Frontal cortex (tissue), 4 donors: ENCODE measurements around the gene PKHD1. TPM values are rescaled to one million over a fixed set of nuclear protein-coding genes. Genes with fewer than 3 reads are reported as not detected.
"Not testable (repeated sequence)": the region's sequence is repeated elsewhere in the genome, so short reads cannot be mapped to it uniquely, and the experiment has no call there.

Experiments
- DNase-seq, 2 donors: peaks; one replicate each; pipeline ENCODE4 v3.0.0; 2012; ENCODE audit warnings: low spot score in 2 of 2
- FAIRE-seq: peaks from 2 replicates; lab custom pipeline; 2012; peaks lifted over from hg19 to GRCh38; lab: Jason Lieb, UNC
- total RNA-seq: library from RNA; depleted of rRNA; stranded (reverse); fragments of >200 nt; gene quantifications from one replicate; pipeline ENCODE4 v1.2.3, GENCODE V29; 2014
- donor health status: control.
- donor health status: control.
- donor health status: control.

The PKHD1 gene
- total RNA-seq, 1 donor from 2014 or later, result not detected

GRCh38 chr6:51887859-51888258, 199.6 kb downstream of the PKHD1 start:
- DNase-seq (no peak), FAIRE-seq (no peak)

- no peak for FAIRE-seq
- DNase-seq, result no peak
These were observed 201.5 kb downstream of the PKHD1 start for GRCh38 chr6:51885957-51886356.

DNA sequence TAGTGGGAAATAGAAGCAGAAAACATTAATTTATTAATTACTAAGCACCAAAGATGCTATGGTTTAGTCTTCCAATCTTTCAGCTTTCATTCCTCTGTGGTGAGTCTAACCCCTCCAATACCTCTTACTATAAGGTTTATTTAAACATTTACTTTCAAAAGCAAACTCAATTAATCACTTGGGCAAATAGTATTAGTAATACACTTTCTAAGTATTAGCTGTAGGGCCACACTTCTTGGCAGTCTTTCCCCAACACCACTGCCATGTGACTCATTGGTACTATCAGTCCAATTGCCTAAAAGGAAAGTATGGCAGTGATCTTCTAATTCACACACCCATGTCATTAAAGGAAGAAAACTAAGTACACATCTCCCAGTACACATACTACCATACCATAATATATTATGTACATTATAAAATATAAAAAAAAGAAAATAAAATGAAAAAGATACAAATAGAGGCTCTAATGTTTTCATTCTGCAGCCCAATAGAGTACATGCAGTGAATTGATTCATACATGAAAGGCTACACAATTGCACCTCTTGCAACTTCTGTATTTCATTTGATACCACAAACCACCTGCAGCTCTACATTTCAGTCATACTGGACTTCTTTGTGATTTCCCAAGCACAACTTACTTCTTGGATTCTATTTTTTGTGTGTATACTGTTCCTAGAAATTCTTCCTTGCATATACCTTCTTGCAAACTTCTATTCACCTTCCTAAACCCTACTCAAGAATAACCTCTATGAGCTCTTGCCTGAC, 218.6 kb downstream of the PKHD1 start:
- no peak for DNase-seq
- no peak for FAIRE-seq

- FAIRE-seq (no peak), DNase-seq (no peak)
These were observed 220.5 kb downstream of the PKHD1 start for GRCh38 chr6:51866867-51867266.

DNA sequence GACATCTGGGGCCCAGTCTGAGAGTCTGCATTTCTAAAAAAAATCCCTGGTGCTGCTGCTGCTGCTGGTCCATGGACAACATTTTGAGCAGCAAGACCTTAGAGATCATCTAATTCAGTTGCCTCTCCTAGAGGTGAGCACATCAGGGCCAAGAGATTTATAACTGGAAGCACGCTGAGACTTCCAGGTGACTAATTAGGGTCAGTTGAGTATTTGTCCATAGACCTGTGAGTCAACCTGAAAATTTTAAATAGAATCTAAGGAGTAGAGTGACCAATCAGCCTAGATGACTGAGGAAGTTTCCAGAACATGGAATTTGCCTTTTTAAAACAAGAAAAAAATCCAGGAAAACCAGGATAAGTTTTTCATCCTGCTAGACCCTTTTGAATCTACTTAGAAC, 221.4 kb downstream of the PKHD1 start:
- FAIRE-seq (no peak), DNase-seq (no peak)

DNA sequence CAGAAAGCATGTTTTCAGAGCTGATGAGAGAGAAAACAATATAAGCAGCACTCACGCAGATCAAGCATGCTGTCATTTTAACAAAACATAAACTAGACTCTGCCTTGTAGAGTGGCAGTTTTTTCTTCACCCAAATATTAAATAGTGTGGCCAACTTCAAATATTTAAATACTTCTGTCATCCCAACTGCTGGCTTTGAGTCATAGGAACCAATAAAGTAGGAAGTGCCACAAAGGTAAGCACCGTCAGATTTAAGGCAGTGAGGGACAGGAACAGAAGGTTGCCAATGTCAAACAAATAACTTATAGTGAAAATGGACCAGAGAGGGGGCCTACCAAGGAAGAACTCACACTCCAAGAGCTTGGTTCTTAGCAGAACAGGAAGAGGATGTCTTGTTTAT, 222.2 kb downstream of the PKHD1 start:
- DNase-seq (no peak), FAIRE-seq (no peak)

GRCh38 chr6:51857134-51857533, 230.3 kb downstream of the PKHD1 start:
- no peak for FAIRE-seq
- DNase-seq, result no peak

DNA sequence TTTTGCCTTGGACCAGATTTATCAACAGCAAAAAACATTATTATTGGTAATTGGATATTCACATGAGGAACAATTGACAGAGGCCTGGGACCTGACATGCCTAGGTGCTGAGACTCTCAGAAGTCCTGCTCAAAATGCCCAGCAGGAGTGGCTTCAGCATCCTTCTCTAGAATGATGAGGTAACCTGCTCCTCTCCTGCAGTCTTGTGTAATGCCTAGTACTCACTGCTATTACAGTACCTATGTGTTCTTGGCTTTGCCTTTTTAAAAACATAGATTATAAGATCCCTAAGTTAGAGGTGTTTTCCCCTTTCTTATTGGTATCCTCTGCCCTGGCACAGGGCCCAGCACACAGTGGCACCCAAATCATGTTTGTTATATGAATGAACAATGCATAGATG, 230.9 kb downstream of the PKHD1 start:
- DNase-seq (no peak), FAIRE-seq (no peak)

DNA sequence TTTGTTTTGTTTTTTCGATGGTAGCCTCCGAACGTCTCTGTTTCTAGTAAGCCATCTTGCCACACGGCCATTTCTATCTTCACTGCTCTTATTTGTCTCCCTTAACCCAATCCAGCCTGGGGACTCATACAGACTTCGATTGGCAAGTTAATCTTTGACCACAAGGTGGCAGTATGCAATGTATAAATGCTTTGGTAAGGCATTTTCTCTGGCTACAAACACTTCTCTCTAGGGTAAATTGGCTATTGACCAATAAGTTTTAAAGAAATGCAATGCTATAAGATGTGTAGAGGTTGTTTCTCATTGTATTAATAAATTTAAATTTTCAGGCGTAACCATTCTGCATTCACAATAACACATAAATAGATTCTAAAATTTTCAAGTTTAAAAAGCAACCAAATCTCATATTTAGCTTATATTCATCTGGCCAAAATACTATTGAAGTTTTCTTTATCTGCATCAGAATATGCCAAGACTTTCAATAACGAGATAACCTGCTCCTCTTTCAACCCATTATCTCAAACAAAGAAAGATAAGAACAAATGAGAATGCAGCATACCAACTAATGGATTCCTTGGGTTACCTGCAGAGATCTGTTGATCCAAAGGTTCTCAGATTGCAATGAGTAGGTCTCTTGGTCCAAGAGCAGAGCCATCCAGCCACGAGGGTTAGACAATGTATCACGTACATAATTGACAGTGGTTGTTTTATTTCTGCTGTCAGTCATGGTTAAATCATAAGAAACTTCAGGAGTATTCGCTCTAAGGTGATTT, 231.9 kb downstream of the PKHD1 start:
- no peak for FAIRE-seq
- DNase-seq, result peak in 1 of 2 donors; percentile 11

DNA sequence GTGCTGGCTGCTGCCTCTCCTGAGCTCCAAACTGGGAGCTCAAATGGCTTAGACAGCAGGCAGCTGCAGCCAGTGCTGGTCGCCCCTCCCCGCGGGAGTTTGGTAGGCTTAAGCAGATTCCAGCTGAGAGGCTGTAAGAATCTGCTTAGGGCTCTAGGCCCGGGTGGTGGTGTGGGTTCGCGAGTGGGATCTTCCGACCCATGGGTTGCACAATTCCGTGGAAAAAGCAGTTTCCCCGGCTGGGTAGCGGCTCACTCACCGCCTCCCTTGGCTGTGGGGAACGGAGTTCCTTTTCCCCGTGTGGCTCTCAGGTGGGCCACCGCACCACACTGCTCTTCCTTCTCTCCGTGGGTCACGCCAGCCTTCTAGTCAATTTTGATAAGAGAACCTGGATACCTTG, 232.5 kb downstream of the PKHD1 start:
- FAIRE-seq (no peak), DNase-seq (no peak)

DNA sequence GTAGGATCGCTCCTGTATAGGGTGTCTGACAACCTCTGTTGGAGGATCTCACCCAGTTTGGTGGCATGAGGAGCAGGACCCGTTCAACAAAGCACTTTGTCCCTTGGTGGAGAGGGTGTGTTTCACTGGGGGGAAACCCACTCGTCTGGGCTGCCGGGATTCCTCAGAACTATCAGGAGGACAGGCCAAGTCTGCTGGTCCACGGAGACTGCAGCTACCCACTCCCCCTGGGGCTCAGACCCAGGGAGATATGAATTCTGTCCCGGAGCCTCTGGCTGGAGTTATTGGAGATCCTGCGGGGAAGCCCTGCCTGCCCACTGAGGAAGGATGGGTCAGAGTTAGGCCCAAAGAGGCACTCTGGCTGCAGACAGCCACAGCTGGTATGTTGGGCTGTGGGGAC, 233.1 kb downstream of the PKHD1 start:
- DNase-seq (no peak), FAIRE-seq (no peak)

DNA sequence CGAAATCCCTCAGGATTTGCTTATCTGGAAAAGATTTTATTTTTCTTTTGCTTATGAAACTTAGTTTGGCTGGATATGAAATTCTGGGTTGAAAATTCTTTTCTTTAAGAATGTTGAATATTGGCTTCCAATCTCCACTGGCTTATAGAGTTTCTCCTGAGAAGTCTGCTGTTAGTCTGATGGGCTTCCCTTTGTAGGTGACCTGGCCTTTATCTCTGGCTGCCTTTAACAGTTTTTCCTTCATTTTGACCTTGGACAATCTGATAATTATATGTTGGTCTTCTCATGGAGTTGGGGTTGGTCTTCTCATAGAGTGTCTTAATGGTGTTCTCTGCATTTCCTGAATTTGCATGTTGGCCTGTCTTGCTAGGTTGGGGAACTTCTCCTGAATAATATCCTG, 234.3 kb downstream of the PKHD1 start:
- not testable (repeated sequence) for DNase-seq, FAIRE-seq

DNA sequence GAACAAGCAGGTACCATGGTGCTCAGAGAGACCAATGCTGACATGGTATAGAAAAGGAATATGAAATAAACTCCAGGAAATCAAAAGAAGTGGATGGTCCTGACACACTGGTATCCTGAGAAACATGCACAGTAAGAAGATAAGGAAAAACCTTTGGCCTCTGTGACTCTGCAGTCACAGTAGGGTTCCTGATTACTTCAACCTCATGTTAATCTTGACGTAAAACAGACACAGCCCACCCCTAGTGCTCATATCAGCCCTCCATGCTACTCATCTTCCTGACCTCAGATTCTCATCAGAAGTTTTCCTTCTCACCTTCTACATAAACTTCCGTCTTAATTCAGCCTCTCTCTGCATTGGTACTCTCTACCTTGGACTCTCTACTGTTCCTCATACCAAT, 240.9 kb downstream of the PKHD1 start:
- no peak for DNase-seq
- FAIRE-seq, result no peak

GRCh38 chr6:51844336-51844735, 243.1 kb downstream of the PKHD1 start:
- FAIRE-seq, result no peak
- DNase-seq, result no peak

GRCh38 chr6:51843456-51844056, 243.9 kb downstream of the PKHD1 start:
- FAIRE-seq (no peak), DNase-seq (no peak)

DNA sequence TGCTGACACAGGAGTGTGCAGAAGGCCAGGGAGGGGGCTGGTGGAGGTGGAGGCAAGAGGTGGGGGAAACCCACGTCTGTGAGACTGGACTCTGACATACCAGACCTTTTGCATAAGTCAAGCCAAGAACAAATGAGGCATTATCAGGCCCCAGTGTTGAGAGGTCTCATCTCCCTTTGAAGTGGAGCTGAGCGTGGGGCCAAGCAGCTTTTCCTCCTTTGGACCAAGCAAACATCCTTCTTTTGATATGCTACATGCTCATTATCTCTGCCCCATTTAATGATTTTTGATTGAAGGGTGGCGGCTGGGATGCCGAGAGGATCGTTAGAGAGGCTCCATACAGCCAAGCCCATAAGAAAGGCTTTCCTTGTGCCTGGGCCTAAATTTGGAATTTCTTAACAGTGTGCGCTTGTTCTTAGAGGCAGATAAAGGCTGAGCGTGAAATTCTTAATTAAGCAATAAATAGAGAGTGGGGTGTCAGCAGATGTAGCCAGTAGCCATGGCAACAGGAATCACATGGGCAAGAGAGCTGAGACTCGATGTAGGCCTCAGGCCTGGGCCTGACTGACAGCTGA, 244.5 kb downstream of the PKHD1 start:
- DNase-seq (peak in 1 of 2 donors; percentile 2), FAIRE-seq (no peak)

- DNase-seq (no peak), FAIRE-seq (no peak)
These were observed 245.2 kb downstream of the PKHD1 start for GRCh38 chr6:51842061-51842803.

DNA sequence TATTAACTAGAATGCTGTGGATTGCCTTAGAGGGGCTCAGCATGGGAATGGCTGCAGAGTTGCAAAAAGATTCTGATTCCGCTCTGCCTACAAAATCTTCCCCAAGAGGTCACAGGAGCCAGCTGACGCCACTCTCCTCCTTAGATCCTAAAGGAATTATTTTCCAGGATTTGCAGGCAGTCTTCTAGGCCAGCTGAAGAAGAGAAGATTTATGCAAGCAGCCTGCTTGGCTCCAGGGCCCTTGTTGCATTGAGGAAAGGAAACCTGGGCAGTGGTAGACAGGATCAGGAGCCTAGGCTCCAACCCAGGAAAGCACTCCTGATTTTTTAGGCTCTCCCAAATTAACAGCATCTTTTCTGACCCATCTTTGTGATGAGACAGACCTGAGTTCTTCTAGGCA, 245.8 kb downstream of the PKHD1 start:
- DNase-seq (no peak), FAIRE-seq (no peak)

- no peak for FAIRE-seq
These were observed 247.6 kb downstream of the PKHD1 start for GRCh38 chr6:51839726-51840374.

More at GRCh38 chr6:51839726-51840374, 247.6 kb downstream of the PKHD1 start:
- no peak for DNase-seq
